SIG-M5 treated with dmso at 0.1 percent for 504 hours (cell line): ENCODE data around the gene MAT1A.
"Not testable (repeated sequence)": the region's sequence is repeated elsewhere in the genome, so short reads cannot be mapped to it uniquely, and the experiment has no call there.

Source experiments
- DNase-seq: peaks from one replicate; lab custom pipeline; 2025; ENCODE audit not compliant: unreplicated experiment; lab: John Stamatoyannopoulos, UW

MAT1A gene

DNA sequence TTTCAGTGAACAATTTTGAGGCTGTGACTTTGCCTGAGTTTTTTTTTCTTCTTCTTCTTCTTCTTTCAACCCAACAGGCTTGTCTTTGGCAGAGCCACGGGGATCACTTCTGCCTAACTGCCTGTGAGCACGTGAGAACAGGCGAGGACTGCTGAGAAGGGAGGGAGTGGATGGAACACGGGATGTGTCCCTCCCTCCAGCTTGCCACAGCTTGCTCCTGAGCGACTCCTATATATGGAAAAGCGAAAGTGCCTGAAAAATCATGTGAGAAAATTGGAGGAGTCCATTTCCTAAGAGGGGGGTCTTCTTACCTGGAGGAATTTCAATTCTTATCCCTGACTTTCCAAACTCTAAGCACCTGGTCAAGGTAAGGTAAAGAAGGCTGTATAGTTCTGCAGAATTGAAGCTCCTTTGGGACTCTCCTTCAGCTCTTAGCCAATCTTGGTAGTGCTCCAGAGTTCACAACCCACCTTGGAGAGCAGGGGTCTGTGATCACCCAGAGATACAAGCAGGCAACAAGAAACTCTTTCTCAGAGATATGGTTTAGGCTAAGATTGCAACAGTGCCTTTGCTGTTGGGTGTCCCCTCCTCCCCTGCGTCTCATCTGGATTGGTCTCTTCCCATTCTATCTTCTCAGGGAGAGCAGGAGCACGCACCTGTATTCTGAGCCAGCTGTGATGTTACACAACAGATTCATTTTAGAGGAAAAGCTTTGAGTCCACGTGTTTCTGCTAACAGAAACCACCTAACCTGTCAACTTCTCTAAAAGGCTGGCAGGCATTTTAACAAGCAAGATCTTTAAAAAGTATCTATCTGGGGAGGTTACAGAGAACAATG, at the start of gene MAT1A:
Gene MAT1A, minus strand, starts transcription at position 208 of the 837 bp plus-strand sequence. CDS start 235 bp downstream, outside the sequence.
- no peak for DNase-seq

DNA sequence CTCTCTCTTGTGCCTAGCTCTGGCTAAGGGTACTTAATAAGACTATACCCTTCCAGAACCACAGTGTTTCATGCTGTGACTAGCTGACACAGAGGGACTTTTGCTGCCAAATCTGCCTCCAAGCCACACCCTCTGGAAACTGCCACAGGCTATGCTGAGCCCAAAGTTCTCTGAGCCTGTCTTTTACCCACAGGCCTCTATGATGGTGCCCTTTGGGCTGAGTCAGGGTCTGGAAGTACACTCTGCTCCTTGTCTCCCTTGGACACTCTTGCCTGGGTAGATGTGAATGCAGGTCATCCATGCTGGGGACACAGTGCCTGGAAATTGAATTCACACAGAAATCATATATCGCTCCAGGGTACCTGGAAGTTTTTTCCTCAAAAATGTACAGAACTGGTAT, 44.5 kb upstream of the MAT1A start:
- no peak for DNase-seq

DNA sequence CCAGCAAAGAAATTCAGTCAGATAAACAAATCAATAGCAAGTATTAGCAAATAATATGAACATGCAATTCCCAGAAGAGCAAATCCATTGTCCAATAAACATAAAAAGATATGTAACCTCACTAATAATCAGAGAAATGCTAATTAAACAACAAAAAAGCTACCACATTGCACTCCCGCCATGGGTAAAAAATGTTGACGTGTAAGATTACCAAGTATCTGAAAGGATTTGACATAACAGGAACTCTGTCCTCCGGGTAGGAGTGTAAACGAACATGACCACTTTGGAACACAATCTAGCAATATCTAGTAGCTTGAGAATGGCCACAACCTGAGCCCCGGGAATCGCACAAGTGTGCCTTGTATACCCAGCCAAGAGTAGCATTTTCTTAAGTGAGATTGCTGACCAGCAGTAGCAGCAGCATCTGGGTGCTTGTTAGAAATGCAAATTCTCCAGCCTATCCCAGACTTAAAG, 35.5 kb upstream of the MAT1A start:
- no peak for DNase-seq

DNA sequence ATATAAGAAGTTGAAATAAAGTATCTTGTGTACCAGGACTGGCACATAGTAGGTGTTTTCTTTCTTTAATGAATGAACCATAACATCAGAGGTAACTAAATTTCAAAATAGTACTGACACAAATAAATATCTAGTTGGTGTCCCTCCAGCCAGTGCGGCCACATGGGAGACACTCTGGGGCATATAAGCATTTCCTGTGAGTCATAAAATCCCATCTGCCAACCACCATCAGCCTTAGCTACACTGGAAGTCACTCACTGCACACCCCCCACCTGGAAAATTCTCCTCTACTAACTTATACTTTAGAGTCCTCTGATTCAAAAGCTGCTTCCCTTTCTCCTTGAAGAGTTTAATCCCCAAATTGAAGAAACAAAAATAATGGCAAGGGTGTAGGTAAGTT, 34.6 kb upstream of the MAT1A start:
- DNase-seq, result no peak

DNA sequence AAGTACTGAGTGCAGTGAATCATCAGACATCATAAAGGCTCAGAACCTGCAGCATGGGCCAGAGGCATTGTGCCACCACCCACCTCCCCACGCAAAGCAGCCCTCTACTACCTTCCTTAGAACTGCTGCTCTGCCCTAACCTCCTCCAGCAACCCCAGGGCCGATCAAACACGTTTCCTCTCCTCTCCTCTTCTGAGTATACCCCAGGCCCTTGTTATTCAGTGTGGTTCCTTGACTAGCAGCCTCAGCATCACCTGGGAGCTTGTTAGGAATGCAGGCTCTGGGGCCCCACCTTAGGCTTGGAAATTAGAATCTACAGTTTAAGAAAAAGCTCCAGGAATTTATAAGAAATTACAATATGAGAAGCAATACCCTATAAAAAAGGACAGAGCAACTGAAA, 33.9 kb upstream of the MAT1A start:
- DNase-seq, result no peak

DNA sequence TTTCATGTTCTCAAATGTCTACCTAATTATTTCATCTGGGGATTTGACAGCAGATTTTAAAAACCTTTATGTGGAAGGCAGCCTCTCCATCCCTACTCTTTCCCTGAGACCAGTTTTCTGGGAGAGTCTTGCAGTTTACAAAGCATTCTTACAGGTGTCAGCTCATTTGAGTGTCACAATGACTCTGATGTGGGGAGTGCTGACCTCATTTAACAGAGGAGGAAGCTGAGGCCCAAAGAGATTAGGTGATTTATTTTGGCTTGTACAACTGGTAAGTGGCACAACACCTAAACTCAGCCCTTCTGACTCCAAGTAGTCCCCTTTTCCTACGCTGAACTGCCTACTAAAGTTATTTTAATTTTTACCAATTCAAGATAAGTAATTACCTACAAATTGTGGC, 33.3 kb upstream of the MAT1A start:
- no peak for DNase-seq

DNA sequence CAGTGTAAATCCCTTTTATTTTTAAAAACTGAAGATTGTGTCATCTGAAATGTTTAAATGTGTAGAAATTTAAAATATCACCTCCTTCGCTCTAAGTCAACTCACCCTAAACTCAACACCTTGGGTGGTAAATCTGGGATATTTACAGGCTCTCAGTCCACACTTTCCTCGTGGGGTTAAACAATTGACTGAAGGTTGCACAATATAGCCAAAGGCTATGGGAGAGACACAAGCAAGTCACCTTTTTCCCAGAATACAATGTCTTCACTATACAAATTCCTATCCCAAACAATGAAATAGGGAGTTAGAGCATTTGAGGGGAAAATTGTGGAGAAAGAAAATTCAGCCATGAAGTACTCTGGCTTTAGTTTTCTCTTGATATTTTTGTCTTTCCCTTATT, 32.7 kb upstream of the MAT1A start:
- no peak for DNase-seq

DNA sequence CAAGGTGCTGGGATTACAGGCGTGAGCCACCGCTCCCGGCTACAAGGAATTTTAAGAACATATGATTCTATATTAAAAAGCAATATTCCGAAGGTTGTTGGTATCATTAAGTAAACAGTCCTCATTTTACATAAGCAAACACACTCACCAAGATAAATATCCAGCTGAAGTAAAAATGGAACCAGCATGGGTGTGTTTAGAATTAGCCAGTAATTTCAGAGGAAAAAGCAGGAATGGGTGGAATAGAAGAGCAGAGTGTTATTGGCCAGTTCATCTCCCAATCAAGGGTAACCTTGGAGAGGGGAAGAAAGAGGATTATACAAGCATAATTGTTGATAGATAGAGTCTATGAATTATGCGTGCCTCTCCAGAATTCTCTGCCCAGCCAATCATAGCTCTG, 31.7 kb upstream of the MAT1A start:
- DNase-seq, result no peak

DNA sequence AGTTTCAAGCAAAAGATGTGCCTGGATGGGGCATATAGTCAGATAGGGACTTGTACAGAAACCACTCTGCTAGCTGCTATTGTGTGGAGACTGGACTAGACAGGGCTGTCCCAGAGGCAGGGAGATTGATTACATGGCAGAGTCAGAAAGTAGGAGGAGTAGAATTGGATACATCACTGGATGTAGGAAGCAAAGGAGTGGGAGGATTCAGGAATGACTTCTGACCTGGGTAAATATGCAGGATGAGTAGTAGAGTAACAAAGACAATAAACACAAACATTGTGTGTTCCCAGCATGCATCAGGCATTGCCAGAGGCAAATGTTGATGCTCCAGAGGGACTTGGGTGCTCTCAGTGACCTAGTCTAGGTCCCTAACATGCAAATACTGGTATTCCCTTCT, 30.9 kb upstream of the MAT1A start:
- no peak for DNase-seq

DNA sequence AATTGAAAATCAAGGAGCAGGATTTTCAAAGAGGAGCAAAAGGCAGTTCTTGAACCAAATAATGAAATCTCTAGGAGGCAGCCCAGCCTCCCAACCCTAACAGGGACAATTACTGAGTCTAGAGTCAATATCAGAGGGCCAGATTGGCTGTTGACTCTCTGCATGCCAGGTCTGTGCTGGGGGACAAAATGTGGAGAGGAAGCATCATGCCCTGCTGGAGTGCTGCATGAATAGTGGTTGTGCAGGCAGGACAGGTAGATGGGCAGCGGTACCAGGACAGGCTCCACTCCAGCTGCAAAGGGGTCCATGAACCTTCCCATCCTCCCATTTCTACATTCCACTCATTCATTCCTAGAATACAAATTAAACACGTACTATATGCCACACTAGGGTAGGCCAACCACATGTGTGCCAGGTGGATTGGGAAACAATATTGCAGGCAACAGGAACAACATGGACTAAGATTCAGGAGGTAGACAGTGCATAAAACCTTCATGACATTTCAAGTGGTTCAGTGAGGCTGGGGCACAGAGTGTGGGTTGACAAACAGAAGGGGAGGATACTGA, 30.4 kb upstream of the MAT1A start:
- DNase-seq, result no peak

DNA sequence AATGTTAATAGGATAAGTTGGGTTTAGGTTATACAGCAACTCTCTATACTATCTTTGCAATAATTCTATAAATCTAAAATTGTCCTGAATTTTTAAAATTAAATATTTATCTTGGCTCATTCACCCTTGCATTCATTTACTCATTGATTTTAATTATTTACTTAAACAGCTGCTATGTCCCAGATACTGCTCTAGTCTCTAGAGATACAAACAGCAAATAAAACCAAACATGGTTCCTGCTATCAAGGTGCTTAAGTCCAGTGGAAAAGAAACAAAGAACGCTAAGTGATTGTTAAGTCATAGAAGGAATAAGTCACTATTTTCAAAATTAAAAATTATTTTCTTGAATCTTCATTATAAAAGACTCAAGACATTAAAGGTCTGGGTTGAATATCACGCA, 29.9 kb upstream of the MAT1A start:
- DNase-seq, result no peak

DNA sequence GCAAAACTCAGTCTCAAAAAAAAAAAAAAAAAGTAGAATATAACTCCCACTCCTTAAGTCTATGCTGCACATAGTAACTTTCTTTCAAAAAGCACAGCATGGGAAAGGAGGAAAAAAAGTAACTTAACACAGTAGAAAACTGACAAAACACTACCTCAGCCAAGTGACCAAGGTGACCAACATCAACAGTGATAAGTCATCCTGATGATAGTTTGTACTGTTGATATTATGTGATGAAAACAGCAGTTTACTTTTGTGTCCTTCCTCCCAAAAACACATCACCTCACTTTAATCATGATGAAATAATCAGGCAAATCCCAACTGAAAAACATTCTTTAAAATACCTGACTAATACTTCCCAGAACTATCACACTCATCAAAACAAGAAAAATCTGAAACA, 29.3 kb upstream of the MAT1A start:
- DNase-seq, result no peak

DNA sequence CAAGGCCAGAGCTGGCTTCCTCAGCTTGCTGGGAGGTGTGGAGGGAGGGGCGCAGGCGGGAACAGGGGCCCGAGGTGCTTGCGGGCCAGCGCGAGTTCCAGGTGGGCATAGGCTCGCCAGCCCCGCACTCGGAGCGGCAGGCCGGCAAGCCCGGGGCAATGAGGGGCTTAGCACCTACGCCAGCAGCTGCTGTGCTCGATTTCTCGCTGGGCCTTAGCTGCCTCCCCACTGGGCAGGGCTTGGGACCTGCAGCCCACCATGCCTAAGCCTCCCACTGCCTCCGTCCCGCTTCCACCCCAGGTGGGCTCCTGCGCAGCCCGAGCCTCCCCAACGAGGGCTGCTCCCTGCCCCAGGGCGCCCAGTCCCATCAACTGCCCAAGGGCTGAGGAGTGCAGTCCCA, 25.9 kb upstream of the MAT1A start:
- DNase-seq, result no peak

DNA sequence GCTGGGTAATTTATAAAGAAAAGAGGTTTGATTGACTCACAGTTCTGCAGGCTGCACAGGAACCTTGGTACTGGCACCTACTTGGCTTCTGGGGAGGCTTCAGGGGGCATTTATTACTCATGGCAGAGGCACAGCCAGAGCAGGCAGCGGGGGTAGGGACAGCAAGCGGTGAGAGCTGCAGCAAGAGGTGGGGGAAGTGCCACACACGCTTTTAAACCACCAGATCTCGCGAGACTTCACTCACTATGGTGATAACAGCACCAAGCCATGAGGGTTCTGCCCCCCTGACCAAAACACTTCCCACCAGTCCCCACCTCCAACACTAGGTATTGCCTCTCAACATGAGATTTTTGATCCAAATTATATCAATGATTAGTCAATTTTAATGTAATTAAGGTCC, 24.1 kb upstream of the MAT1A start:
- no peak for DNase-seq

DNA sequence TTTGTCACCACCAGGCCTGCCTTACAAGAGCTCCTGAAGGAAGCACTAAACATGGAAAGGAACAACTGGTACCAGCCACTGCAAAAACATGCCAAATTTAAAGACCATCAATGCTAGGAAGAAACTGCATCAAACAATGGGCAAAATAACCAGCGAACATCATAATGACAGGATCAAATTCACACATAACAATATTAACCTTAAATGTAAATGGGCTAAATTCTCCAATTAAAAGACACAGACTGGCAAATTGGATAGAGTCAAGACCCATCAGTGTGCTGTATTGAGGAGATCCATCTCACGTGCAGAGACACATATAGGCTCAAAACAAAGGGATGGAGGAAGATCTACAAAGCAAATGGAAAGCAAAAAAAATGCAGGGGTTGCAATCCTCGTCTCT, 16.5 kb upstream of the MAT1A start:
- DNase-seq, result not testable (repeated sequence)

DNA sequence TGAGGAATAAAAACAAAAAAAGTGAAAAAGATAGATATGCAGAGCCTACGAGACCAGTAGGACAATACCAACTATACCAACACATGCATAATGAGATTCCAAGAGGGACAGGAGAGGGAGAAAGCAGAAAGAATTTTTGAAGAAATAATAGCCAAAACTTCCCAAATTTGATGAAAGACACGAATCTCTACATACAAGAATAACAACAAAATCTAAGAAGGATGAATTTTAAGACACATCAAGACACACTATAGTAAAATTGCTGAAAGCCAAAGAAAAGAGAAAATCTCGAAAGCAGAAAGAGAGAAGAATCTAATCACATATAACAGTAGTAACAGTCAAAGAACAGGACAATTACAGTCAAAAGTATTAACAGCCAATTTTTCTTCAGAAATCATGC, 7.5 kb upstream of the MAT1A start:
- no peak for DNase-seq

DNA sequence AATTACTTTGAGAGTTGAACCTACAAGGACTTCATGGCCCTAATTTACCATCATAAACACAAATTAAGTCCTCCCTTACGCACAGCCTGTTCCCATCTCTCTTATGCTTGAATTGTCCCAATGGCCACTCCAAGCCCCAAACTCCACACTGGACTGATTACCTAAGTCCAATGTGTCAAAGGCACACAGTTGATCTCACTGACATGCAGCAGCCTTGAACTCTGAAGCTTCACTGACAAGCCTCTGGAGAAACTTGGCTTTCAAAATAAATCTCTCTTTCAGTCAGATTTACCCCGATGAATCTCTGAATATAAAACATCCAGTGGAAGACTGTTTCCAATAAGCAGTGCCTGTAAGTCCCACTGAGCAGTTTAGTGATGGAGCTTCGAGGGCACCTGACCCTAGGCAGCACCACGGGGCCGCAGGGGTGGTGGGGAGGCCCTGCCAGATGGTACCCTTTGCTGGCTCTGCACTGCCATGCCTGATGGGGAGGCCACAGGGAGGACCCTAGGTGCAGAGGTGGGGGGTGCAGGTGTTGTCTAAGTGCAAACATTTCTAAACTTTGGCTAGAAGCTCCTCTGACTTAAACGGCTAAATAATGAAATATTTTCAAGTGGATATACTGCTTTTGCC, 3.3 kb upstream of the MAT1A start:
- DNase-seq, result no peak

DNA sequence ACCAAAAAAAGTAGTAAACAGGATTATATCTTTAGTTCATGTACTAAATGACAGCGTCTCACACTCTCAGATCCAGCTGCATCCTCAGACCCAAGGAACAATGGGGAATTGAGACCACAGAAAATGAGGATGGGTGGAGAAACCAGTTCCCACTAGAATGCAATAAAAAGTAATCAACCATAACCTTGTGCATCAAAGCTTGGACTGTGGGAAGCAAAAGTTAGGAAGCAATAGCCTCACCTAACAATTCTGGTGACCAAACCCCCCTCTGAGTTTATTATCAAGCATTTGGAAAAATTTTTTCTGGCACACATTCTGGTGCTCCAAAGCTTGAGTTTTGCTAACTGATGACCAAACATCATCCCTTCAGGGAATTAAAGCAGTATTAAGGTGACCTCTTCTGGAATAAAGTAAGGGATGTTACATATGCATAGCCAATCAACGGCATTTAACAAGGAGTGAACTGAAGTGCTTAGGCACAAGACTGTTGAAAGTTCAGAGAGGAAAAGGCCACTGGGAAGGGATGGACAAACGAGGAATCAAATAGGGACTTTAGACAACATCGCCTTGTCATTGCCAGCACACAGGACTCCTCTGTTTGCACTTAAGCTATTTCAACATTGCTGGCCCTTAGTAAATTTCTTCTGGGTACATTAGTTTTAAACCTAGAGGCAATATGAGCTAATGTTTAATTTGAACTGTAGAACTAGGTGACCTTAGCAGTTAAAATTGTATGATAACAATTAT, 1.2 kb upstream of the MAT1A start:
- DNase-seq, result no peak

DNA sequence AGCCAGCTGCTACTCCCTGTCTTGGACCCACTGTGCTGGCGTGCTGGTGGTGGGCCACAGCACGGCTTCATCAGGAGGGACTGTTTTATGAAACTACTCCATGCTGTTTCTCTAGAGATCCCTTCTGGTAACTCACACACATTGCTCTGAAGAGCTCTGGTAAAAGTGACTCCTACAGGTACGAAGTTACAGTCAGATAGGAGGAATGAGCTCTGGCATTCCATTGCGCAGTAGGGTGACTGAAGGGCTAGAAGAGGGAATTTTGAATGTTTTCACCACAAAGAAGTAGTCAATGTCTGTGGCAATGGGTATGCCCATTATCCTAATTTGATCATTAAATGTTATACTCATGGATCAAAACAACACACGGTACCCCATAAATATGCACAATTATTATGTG, 609 bp downstream of the MAT1A start:
- no peak for DNase-seq

DNA sequence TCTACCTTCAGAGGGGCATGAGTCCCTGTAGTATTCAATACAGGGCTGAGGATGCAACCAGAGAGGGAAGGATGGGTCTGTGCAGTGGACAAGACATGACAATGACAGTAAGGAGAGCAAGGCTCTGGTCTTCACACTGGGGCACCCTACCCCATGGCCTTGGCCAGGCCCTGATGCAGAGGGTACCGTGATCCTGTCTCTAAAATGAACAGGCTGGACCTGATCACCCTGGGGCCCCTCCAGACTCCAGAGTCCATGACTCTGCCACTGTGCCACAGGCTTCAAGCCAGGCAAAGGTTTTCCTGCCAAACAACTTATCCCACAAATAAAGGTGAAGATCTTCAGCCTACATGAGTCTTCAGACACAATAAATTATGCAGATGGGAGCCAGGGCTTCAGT, 4.9 kb downstream of the MAT1A start:
- no peak for DNase-seq

DNA sequence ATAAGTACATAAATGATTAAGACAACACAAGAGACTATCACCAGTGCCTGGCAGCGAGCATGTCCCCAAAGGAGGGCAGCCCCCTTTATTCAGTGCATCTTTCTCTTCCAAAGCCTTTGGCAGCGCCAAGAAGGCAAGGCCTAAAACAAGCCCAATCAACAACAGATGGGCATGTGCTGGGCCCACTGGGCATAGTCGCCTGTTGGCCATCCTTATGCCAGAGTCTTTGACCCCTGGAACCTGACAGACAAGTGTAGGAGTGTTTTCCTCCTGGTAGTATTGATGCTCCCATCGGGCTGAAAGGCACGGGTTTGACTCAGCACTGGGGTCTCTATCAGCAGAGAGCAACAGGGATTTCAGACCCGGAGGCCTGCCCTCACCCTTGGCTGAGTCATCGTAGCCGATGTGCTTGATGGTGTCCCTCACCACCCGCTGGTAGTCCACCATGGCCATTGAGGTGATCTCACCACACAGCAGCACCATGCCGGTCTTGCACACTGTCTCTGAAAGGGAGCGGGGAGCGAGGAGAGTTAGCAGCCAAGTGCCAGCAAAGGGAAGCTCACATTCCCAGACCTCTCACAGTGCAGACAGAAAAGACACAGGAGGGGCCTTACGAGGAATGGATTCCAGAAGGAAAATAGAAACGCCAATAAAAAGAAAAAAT, 5.8 kb downstream of the MAT1A start:
- DNase-seq, result no peak
